OCI-LY3 (cell line): ENCODE measurements around the gene FGD2.

Experiments
- EZH2phosphoT487 ChIP-seq: fragments of 200-600 bp; shearing (Covaris generic); IDR thresholded peaks from 2 replicates; pipeline ENCODE4 v1.6.1; 2018; ENCODE audit warnings: antibody characterized with exemption, mixed run types, low read depth
- TF ChIP-seq, protein P1 (sequence below): fragments of 200-600, 300-600 bp; sonication (generic); IDR thresholded peaks from 2 replicates; pipeline ENCODE4 v1.5.1; 2014; ENCODE audit warnings: antibody characterized with exemption, low read length, low read depth

DNA sequence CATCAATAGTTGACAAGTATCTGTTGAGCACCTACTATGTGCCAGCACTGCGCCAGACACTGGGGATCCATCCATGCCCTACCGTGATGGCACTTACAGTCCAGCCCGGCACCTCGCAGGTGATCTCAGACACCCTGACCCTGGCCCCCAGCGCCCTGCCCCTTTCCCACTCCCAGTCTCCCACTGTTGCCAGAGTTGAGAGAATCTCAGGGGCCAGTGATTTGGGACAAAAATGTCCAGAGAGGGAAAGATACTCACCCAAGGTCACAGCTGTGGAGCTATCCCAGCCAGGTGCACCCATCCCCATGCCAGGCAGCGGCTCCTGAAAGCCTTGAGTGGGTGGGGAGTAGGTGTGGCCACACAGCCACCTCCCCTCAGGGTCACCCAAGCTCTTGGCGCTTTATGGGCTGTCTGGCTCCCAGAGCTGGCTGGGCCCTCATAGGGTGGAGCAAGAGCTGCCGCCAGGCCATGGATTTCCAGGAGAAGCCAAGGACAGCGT is 47.6 kb upstream of the FGD2 start:
- TF ChIP-seq, protein P1, sequence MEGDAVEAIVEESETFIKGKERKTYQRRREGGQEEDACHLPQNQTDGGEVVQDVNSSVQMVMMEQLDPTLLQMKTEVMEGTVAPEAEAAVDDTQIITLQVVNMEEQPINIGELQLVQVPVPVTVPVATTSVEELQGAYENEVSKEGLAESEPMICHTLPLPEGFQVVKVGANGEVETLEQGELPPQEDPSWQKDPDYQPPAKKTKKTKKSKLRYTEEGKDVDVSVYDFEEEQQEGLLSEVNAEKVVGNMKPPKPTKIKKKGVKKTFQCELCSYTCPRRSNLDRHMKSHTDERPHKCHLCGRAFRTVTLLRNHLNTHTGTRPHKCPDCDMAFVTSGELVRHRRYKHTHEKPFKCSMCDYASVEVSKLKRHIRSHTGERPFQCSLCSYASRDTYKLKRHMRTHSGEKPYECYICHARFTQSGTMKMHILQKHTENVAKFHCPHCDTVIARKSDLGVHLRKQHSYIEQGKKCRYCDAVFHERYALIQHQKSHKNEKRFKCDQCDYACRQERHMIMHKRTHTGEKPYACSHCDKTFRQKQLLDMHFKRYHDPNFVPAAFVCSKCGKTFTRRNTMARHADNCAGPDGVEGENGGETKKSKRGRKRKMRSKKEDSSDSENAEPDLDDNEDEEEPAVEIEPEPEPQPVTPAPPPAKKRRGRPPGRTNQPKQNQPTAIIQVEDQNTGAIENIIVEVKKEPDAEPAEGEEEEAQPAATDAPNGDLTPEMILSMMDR = no peak
- no peak for TF ChIP-seq EZH2phosphoT487
